Measurements from ENCODE around the gene SHOX.

GRCh38 chrX:643911-644303, 13.3 kb downstream of the SHOX start:
- no peak for TF ChIP-seq EZH2 (IDR thresholded peaks at IDR 0.05; ENCODE audit: low read length)
- TF ChIP-seq, protein P1, sequence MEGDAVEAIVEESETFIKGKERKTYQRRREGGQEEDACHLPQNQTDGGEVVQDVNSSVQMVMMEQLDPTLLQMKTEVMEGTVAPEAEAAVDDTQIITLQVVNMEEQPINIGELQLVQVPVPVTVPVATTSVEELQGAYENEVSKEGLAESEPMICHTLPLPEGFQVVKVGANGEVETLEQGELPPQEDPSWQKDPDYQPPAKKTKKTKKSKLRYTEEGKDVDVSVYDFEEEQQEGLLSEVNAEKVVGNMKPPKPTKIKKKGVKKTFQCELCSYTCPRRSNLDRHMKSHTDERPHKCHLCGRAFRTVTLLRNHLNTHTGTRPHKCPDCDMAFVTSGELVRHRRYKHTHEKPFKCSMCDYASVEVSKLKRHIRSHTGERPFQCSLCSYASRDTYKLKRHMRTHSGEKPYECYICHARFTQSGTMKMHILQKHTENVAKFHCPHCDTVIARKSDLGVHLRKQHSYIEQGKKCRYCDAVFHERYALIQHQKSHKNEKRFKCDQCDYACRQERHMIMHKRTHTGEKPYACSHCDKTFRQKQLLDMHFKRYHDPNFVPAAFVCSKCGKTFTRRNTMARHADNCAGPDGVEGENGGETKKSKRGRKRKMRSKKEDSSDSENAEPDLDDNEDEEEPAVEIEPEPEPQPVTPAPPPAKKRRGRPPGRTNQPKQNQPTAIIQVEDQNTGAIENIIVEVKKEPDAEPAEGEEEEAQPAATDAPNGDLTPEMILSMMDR (optimal IDR thresholded peaks at IDR 0.05 in 1 of 3, IDR thresholded peaks at IDR 0.05 in 1 of 3, conservative IDR thresholded peaks at IDR 0.05 in 1 of 3; ENCODE audit: extremely low read depth in 1 of 3, insufficient read depth in 2 of 3, low read length in 3 of 3), result no peak

Data from keratinocyte (primary cell).